GM18873 (cell line): ENCODE results near the gene CAPS2.
A peak's percentile ranks its signal among the peaks of the same experiment; 100 is the strongest.

Experiments
- ATAC-seq: cut with Tn5 transposase; IDR thresholded peaks from one replicate; pipeline ENCODE4 v1.9.1; 2021; ENCODE audit warnings: mild to moderate bottlenecking, moderate library complexity, moderate number of reproducible peaks; ENCODE audit not compliant: unreplicated experiment, low FRiP score

The CAPS2 gene

GRCh38 chr12:75305412-75306332, 24.5 kb downstream of the CAPS2 start:
- ATAC-seq: no peak

GRCh38 chr12:75302781-75303180, 27.3 kb downstream of the CAPS2 start:
- ATAC-seq: no peak

GRCh38 chr12:75302225-75302624, 27.9 kb downstream of the CAPS2 start:
- no peak for ATAC-seq

GRCh38 chr12:75294797-75295196, 35.3 kb downstream of the CAPS2 start:
- no peak for ATAC-seq

GRCh38 chr12:75294336-75294735, 35.8 kb downstream of the CAPS2 start:
- ATAC-seq: no peak

GRCh38 chr12:75291014-75291413, 39.1 kb downstream of the CAPS2 start:
- ATAC-seq: no peak

- no peak for ATAC-seq
These were observed 40.4 kb downstream of the CAPS2 start for GRCh38 chr12:75289753-75290152.

GRCh38 chr12:75288860-75289259, 41.3 kb downstream of the CAPS2 start:
- no peak for ATAC-seq

- no peak for ATAC-seq
These were observed 54.4 kb downstream of the CAPS2 start for GRCh38 chr12:75275702-75276101.

GRCh38 chr12:75271576-75271975, 58.5 kb downstream of the CAPS2 start:
- ATAC-seq: no peak

- ATAC-seq: no peak
These were observed 60.0 kb downstream of the CAPS2 start for GRCh38 chr12:75270157-75270556.

- ATAC-seq: no peak
These were observed 60.9 kb downstream of the CAPS2 start for GRCh38 chr12:75269209-75269608.

- ATAC-seq: no peak
These were observed 69.8 kb downstream of the CAPS2 start for GRCh38 chr12:75260316-75260715.

GRCh38 chr12:75259143-75259542, 71.0 kb downstream of the CAPS2 start:
- ATAC-seq: no peak

- ATAC-seq: no peak
These were observed 72.6 kb downstream of the CAPS2 start for GRCh38 chr12:75257510-75257909.

- ATAC-seq: no peak
These were observed 85.0 kb downstream of the CAPS2 start for GRCh38 chr12:75245108-75245507.

GRCh38 chr12:75239987-75240386, 90.1 kb downstream of the CAPS2 start:
- peak; percentile 47 for ATAC-seq

- no peak for ATAC-seq
These were observed 93.9 kb downstream of the CAPS2 start for GRCh38 chr12:75236206-75236605.

GRCh38 chr12:75227132-75227531, 103.0 kb downstream of the CAPS2 start:
- ATAC-seq: no peak
